GM10847 (cell line): ENCODE measurements around the gene KL.

Experiments used
- POLR2A ChIP-seq: IDR thresholded peaks from 2 replicates; pipeline ENCODE4 v1.6.1; 2011; ENCODE audit not compliant: insufficient read length; ENCODE audit errors: extremely low read depth

The KL gene

DNA sequence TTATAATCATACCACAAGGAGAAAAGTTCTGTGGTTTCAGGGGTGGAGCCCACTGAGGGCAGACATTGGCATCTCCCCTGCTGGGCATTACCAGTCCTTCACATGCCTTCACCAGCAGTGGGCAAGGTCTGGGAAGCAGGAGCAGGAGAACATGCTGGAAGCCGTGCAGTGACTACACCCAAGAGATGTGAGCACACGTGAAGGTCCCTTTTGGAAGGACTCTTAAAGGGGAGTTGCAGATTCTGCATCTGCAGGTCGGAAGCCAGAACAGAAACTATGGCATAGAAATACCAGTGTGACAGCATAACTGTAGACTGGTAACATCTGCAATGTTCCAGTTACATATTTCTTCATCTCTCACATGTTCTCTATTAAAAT lies 26.9 kb upstream of the KL start:
- no peak for TF ChIP-seq POLR2A

DNA sequence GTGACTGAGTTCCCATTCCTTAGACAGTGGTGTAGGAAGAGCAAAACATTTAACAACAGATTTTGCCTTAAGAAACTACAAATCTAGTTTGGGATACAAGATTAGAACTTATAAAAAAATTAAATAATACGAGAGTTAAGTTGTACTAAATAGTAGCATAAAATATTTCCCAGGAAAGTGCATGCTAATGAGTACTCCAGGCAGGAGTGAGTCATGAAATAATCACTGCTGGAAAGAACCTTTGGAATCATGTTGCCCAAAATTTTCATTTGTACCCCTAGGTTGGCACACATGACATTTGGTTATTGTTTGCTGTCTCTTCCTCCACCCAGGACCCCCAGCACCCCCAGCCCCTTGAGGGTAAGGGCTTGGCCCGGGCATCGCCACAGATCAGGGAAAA lies 26.3 kb upstream of the KL start:
- TF ChIP-seq POLR2A: no peak

DNA sequence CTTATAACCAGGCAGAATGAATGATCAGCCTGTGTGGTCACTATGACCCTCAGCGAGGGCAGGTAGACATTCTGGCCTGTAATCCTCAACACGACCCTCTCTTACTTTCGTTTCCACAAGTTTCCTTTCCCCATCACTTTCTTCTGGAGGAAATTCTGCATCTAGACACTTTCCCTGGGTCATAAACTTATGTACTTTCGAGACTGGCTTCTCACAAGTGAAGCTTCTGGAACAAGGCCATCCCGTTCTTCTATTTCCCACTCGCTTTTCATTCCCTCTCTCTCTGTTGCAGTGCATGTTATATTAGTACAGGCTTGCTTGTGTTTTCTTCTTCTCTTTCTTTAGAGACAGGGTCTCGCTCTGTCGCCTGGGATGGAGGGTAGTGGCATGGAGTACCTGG lies 23.1 kb upstream of the KL start:
- TF ChIP-seq POLR2A: no peak

DNA sequence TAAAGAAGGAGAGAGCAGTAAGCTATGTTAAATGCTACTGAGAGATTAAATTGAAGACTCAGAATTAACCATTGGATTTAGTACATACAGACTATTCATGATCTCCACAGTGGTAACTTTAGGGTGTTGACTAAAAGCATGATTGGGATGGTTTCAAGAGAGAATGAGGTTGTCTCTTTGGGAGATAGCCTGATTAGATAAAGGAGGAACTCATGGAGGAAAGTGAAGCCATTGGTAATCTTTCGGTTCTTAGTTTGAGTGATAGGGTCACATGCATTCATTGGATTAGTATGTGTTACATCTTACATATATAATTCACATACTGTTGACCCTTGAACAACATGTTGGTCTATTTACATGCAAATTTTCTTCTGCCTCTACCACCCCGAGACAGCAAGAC lies 18.8 kb upstream of the KL start:
- TF ChIP-seq POLR2A: no peak

DNA sequence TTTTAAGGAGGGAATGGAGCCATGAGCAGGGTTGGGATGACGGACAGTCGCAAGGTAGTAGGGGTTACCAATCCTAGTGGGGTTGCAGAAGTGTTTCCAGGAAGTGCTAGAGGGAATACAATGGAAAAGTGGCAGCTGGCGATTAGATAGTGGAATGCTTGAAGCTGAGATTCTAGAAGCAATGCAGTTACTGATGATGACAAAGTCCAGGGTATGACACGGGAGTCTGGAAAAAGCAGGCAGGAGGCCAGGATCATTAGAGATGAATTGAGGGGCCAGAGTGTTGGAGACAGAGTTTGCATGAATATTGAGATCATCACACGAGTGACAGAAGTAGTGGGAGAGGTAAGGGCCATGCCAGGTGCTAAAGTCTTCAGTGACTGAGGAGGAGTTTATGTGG lies 17.3 kb upstream of the KL start:
- TF ChIP-seq POLR2A: no peak

DNA sequence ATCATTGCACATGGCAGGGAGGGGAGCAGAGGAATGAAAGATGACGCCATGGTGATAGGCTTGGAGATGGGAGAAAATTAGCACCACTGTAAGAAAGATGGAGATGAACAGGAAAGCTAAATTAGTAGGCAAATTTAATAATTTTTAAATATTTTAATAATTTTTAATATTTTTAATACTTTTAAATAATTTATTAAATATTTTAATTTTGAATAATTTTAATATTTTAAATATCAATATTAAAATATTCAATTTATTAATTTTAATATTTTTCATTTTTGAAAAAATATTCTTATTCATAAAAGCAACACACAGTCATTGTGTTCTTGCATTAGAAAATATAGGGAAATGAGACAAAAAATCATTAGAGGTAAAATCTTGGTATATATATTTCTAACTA lies 15.9 kb upstream of the KL start:
- TF ChIP-seq POLR2A: no peak

DNA sequence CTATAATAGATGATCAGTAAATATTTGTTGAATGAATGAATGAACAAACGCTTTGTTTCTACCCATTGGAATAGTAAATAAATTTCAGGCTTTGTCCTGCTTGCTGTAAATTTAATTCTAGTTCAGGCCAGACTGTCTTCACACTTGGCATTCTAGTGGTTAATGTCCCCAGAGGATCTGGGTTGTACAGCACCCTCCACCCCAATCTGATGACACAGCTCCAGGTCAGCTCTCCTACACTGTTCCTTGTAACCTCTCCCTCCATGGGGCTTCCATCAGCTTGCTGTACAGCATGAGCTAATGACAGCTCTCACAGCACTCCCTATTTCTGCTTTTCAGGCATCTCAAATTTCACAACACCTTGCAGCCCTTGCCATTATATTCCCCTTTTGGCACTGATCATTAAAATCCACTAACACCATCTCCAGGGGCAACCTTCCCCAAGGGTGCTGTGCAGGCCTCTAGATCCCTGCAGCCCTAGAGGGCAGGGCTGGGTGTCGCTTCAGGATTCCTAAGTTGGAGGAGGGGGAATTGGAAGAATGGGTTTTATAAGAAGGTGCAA lies 12.7 kb upstream of the KL start:
- TF ChIP-seq POLR2A: no peak

DNA sequence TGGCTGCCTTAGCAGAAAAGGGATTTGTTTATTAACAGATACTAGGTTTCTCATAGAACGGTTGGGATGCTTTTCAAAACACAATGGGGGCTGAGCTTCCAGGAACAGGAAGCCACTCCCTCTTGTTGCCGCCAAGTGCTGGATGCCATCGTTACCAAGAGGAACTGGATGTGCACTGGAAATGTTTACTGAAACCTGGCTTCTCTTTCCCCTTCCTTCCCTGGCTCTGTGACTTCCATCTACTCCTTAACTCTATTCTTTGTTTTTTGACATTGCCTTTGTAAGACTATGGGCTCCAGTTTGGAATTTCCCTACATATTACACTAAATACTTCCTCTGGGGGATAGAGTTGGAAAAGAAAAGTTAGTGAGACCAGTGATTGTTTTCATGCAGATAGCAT lies 11.7 kb upstream of the KL start:
- TF ChIP-seq POLR2A: no peak

DNA sequence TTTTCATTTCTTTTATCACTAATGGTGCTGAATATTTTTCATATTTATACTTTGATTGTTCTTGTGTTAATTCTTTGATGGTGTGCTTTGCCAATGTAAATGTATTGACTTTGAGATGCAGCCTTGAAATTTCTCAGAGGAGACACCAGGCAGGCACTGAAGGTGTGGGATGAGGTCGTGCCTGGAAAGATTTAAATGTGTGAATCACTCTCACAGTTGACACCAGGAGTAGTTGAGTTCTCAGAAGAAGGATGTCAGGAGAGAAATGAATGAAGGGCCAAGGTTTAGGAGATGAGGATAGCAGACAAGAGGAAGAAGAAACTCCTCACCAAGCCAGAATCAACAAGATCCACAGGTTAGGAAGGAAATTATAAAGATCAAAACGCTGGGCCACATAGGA lies 10.1 kb upstream of the KL start:
- no peak for TF ChIP-seq POLR2A

DNA sequence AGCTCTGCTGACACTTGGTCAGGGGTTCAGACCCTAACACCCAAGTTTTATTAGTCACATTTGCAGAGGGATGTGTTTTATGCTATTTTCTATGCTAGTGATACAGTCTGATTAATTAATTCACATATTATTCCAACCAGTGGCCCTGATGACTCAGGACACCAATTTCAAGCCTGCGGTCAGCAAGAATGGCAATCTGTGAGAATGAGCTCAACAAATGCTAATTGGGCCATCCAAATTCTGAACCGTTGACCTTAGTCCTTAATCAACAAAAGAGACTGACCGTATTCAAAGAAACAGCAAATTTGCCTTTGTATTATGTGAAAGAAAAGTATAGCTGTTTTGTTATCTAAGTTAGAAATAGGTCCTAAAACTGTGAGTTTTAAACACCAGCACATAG lies 9.6 kb upstream of the KL start:
- no peak for TF ChIP-seq POLR2A

DNA sequence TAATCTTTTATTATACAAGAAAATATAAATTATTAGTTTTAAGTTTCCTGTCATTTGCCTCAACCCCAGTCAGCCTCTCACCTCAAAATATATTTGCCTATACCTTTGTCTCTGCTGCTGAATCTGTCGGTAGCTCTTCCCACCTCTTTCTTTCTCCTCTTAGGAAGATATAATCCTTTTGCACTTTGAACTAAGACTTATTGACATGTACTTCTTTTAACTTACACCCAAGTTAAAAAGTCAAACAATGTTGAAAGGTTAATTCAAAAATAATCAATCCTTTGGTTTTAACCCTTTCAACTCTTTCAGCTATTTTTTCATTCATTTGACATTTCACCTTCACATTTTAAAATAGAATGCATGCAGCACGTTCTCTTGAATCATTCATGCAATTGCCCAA lies 9.0 kb upstream of the KL start:
- TF ChIP-seq POLR2A: no peak

DNA sequence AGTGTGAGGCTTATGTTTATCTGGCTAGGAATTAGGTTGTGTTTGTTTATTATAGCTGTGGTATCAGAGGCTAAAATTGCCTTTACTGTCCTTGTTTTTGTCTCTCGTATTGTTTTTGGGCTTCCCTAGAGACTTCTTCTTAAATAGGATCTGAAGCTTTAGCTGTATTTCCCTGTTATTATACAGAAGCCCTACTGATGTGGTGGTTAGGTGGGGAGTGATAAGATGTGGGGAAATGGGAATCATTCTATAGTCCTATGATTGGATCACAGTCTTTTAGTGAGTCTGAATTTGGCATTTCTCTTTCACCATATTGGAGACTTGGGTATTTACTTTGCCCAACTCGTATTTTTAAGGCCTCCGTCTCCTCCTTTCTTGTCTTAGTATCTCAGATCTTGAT lies 8.3 kb upstream of the KL start:
- no peak for TF ChIP-seq POLR2A

DNA sequence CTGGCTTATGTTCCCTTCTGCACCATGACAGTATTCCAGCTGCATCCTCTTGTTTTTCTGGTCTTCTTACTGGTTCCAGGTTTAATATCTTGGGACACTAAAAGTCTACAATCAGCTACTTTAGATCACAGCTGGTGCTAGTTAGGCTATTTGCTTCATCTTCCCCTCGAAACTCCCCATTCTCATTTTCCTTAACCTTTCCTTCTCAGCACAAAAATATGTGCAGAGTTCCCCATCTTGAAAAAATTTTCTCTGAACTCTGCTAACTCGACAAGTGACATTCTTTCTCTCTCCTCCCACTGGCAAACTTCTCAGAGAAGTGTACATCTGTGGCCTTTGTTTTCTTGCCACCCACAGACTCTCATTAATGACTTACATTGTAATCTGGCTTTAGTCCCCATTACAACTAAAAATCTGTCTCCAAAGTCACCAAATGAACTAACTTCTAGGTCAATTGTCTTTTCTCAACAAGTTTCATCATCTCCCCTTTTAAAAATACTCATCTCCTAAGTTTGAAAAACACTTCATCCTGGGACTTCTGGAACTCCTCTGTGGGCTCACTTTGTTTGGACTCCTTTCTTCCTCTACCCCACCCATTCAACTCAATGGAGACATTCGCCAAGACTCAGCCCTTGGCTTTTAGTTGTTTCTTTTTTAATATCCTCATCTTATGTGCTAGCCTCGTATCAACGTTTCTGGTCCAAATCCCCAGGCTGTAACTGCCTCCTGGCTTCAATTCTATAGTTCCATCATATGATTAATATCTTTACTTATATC lies 7.1 kb upstream of the KL start:
- no peak for TF ChIP-seq POLR2A

DNA sequence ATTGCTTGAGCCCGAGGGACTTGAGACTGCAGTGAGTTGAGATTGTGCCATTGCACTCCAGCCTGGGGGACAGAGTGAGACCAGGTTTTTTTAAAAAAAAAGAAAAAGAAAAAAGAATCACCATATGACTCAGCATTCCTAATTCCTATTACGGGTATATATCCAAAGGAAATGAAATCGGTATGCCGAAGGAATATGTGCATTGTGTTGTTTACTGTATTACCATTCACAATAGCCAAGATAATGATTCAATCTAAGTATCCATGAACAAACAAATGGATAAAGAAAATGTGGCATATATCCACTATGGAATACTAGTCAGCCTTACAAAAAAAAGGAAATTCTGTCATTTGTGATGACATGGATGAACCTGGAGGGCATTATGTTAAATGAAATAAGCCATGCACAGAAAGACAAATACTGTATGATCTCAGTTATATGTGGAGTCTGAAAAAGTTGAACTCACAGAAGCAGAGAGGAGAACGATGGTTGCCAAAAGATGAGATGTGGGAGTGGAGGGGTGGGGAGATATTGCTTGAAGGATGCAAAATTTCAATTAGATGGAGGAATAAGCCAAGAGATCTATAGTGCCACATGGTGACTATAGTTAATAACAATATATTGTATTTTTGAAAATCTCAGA lies 4.3 kb upstream of the KL start:
- no peak for TF ChIP-seq POLR2A

DNA sequence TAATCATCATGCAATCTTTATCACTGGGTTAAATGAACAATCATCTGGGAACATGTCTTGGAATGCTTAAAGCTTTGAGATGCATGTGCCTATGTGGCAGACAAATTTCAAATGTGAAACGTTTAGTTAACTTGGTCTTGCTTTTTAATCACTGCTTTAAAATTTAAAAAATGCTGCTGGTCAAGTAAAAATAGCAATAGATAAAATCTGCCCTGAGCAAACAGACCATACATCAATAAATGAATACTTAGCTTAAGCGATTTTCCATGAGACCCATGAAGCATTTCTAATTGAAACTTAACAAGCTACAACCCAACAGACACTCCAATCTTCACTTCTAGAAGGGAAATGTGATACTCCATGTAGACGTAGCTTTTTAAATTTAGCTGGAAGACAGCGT lies 1.9 kb upstream of the KL start:
- no peak for TF ChIP-seq POLR2A

DNA sequence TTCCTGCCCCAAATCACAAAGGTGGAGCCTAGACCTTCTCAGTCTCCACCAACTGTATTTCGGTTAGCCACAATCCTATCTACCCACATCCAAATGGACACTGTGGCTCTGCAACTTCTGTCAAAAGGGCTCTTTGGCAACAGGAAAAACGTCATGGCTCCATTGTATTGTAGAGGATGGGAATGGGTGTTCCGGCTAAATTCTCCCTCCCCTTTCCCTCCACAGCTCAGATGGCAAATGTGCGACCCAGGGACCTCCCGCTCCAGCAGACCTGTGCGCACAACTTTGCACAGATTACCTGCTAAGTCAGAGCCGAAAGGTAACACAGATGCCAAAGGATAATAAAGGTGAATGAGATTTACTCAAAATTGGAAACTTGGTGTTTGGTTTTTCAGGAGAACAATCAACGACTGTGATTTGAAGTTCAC lies 968 bp upstream of the KL start:
- no peak for TF ChIP-seq POLR2A
